CD14-positive monocyte (primary cell): ENCODE measurements around the gene KLHL25. TPM values are rescaled to one million over a fixed set of nuclear protein-coding genes. Genes with fewer than 3 reads are reported as not detected.

Source experiments
- DNase-seq, 3 donors: peaks; one replicate each; pipeline ENCODE4 v3.0.0-alpha.2; 2011 to 2022
- H2AFZ ChIP-seq: 2 replicates; pipeline ENCODE4 v1.6.0; 2012; ENCODE audit warnings: mild to moderate bottlenecking, low read depth, low read length, inconsistent platforms; ENCODE audit not compliant: insufficient read depth, poor library complexity, severe bottlenecking
- H3K27ac ChIP-seq, 2 donors: 1 replicate in 1 of 2; 2 replicates in 1 of 2; pipeline ENCODE4 v1.5.1; 2012 to 2013; ENCODE audit warnings: low read length in 2 of 2, control low read depth in 1 of 2, inconsistent platforms in 1 of 2, low read depth in 1 of 2, mild to moderate bottlenecking in 1 of 2
- H3K27me3 ChIP-seq, 2 donors: one replicate each; pipeline versions ENCODE4 v1.6.0 to v1.6.1; 2011 to 2013; ENCODE audit warnings: low read length in 2 of 2; ENCODE audit not compliant: control insufficient read depth in 2 of 2, insufficient read depth in 2 of 2
- H3K36me3 ChIP-seq, 2 donors: replicated peaks in 1 of 2; 1 replicate in 1 of 2; 2 replicates in 1 of 2; pipeline versions ENCODE4 v1.5.1 to v1.6.1; 2012 to 2013; ENCODE audit warnings: low read length in 2 of 2, control low read depth in 1 of 2, inconsistent platforms in 1 of 2, mild to moderate bottlenecking in 1 of 2; ENCODE audit not compliant: insufficient read depth in 2 of 2, control insufficient read depth in 1 of 2
- H3K4me1 ChIP-seq, 2 donors: 1 replicate in 1 of 2; 2 replicates in 1 of 2; pipeline versions ENCODE4 v1.5.1 to v1.6.1; 2012 to 2013; ENCODE audit warnings: low read length in 2 of 2, control low read depth in 1 of 2, inconsistent platforms in 1 of 2, mild to moderate bottlenecking in 1 of 2, moderate library complexity in 1 of 2; ENCODE audit not compliant: insufficient read depth in 2 of 2, control insufficient read depth in 1 of 2
- H3K4me2 ChIP-seq: replicated peaks from 2 replicates; pipeline ENCODE3; 2012; ENCODE audit warnings: low read length, moderate library complexity, mild to moderate bottlenecking; ENCODE audit not compliant: poor library complexity, severe bottlenecking; ENCODE audit errors: extremely low read depth
- H3K4me3 ChIP-seq, 3 experiments: fragments of 200-600 bp in 1 of 3; sonication (generic) in 1 of 3; replicated peaks in 1 of 3; 1 replicate in 2 of 3; 2 replicates in 1 of 3; pipeline ENCODE4 v1.5.1; 2011 to 2013; ENCODE audit warnings: low read length in 3 of 3, mild to moderate bottlenecking in 3 of 3, control low read depth in 2 of 3, low read depth in 2 of 3, inconsistent platforms in 1 of 3, moderate library complexity in 1 of 3
- H3K79me2 ChIP-seq: 2 replicates; pipeline ENCODE4 v1.6.0; 2012; ENCODE audit warnings: mild to moderate bottlenecking, control low read depth, inconsistent platforms, low read length, moderate library complexity; ENCODE audit not compliant: insufficient read depth
- H3K9ac ChIP-seq: 2 replicates; pipeline ENCODE4 v1.6.0; 2017; ENCODE audit warnings: low read length, mild to moderate bottlenecking; ENCODE audit not compliant: insufficient read depth, poor library complexity, severe bottlenecking
- H3K9me3 ChIP-seq, 2 donors: replicated peaks in 1 of 2; 1 replicate in 1 of 2; 2 replicates in 1 of 2; pipeline versions ENCODE4 v1.5.1 to v1.6.1; 2012 to 2013; ENCODE audit warnings: low read length in 2 of 2, control low read depth in 1 of 2; ENCODE audit not compliant: control insufficient read depth in 1 of 2, insufficient read depth in 1 of 2
- H4K20me1 ChIP-seq: 2 replicates; pipeline ENCODE4 v1.6.0; 2012; ENCODE audit warnings: mild to moderate bottlenecking, low read length, control low read depth, moderate library complexity; ENCODE audit not compliant: insufficient read depth
- H3K27ac Mint-ChIP-seq, 7 donors: one replicate each; pipeline ENCODE4 v1.8.0; 2020; ENCODE audit warnings: mild to moderate bottlenecking in 7 of 7, mixed read lengths in 7 of 7, moderate library complexity in 6 of 7, inconsistent platforms in 2 of 7
- H3K27me3 Mint-ChIP-seq, 3 donors: one replicate each; pipeline ENCODE4 v1.8.0; 2021 to 2022; ENCODE audit warnings: low read depth in 3 of 3, mild to moderate bottlenecking in 3 of 3, mixed read lengths in 3 of 3, moderate library complexity in 3 of 3, inconsistent platforms in 1 of 3
- H3K36me3 Mint-ChIP-seq, 2 donors: one replicate each; pipeline ENCODE4 v1.8.0; 2020; ENCODE audit warnings: mixed read lengths in 2 of 2, inconsistent platforms in 1 of 2, mild to moderate bottlenecking in 1 of 2
- H3K4me1 Mint-ChIP-seq: one replicate; pipeline ENCODE4 v1.8.0; 2020; ENCODE audit warnings: mild to moderate bottlenecking, mixed read lengths
- H3K4me3 Mint-ChIP-seq, 2 donors: one replicate each; pipeline ENCODE4 v1.8.0; 2020; ENCODE audit warnings: mild to moderate bottlenecking in 2 of 2, mixed read lengths in 2 of 2, moderate library complexity in 1 of 2
- H3K9me3 Mint-ChIP-seq, 7 donors: one replicate each; pipeline ENCODE4 v1.8.0; 2020 to 2022; ENCODE audit warnings: mixed read lengths in 7 of 7, mild to moderate bottlenecking in 6 of 7, moderate library complexity in 6 of 7, inconsistent platforms in 2 of 7
- CTCF ChIP-seq: fragments of 200-600 bp; IDR thresholded peaks from one replicate; pipeline ENCODE4 v1.8.0; 2022; ENCODE audit warnings: antibody characterized with exemption, mild to moderate bottlenecking
- WGBS: methylation state at CpG from one replicate; pipeline ENCODE4 v1.1.5; 2013; ENCODE audit warnings: missing lambda C conversion rate; ENCODE audit not compliant: insufficient coverage; 5-methylcytosine and 5-hydroxymethylcytosine counted together
- intact Hi-C, 2 donors: fragments of 100-400 bp; cut with micrococcal nuclease; formaldehyde crosslinking; loops; one replicate each; pipeline versions ENCODE4 v1.15.0 to v1.15.1; 2023
- polyA plus RNA-seq, 3 donors: library from polyadenylated mRNA; depleted of rRNA in 1 of 3; unstranded in 2 of 3; stranded (reverse) in 1 of 3; fragments of 300-500 nt in 2 of 3; fragments of >200 nt in 1 of 3; fragmentation: Illumina TruSeq in 2 of 3; gene quantifications; 1 replicate in 2 of 3; 2 replicates in 1 of 3; pipeline ENCODE4 v1.2.3, GENCODE V29; 2012 to 2021

Gene KLHL25
- polyA plus RNA-seq, 3 donors: 0.27 to 0.60 (median 0.40) TPM

- H3K4me3 Mint-ChIP-seq: no peak overlapping the region
- Histone ChIP-seq H2AFZ (no peak overlapping the region), H3K27me3 (no peaks in the 10 kb centered on the region), H3K4me1 (no peaks in the 10 kb centered on the region), H3K27ac (no peak overlapping the region), H3K36me3 (no peaks in the 10 kb centered on the region), H3K4me2 (no peak overlapping the region), H3K9ac (no peak overlapping the region), H4K20me1 (no peaks in the 10 kb centered on the region), H3K4me3 (no peak overlapping the region), H3K9me3 (no peaks in the 10 kb centered on the region), H3K79me2 (no peaks in the 10 kb centered on the region)
- 98% methylated on average over 8 of the region's 8 CpGs for WGBS
- no peak for DNase-seq
- intact Hi-C loops: no loop called here
- no peak for TF ChIP-seq CTCF
- peaks cover 0 to 3% (median under 1%) of the 10 kb centered on the region in 7 donors for H3K9me3 Mint-ChIP-seq
- peak overlapping the region in 1 of 7 donors; percentile 40 for H3K27ac Mint-ChIP-seq
- peaks cover 0 to 4% (median 0%) of the 10 kb centered on the region in 3 donors for H3K27me3 Mint-ChIP-seq
- no peaks in the 10 kb centered on the region for H3K36me3 Mint-ChIP-seq
- H3K4me1 Mint-ChIP-seq: no peaks in the 10 kb centered on the region
Observed at GRCh38 chr15:85762756-85763127, 32.0 kb downstream of the KLHL25 start.

- H3K27ac Mint-ChIP-seq: no peak overlapping the region
- H3K4me2 ChIP-seq: no peak overlapping the region
- no peak overlapping the region for H3K4me3 Mint-ChIP-seq
- WGBS: 88% methylated on average over 15 of the region's 15 CpGs
- H3K36me3 Mint-ChIP-seq: no peaks in the 10 kb centered on the region
- intact Hi-C loops: no loop called here
- H2AFZ ChIP-seq: no peak overlapping the region
- H3K79me2 ChIP-seq: no peaks in the 10 kb centered on the region
- no peak overlapping the region for H3K4me3 ChIP-seq
- H3K4me1 Mint-ChIP-seq: no peaks in the 10 kb centered on the region
- peaks cover 0 to 4% (median 0%) of the 10 kb centered on the region in 3 donors for H3K27me3 Mint-ChIP-seq
- H3K27me3 ChIP-seq: no peaks in the 10 kb centered on the region
- DNase-seq: no peak
- no peaks in the 10 kb centered on the region for H3K36me3 ChIP-seq
- H3K9me3 ChIP-seq: no peaks in the 10 kb centered on the region
- H4K20me1 ChIP-seq: no peaks in the 10 kb centered on the region
- no peak overlapping the region for H3K9ac ChIP-seq
- TF ChIP-seq CTCF: no peak
- H3K4me1 ChIP-seq: no peaks in the 10 kb centered on the region
- H3K9me3 Mint-ChIP-seq: peaks cover 0 to 2% (median 0%) of the 10 kb centered on the region in 7 donors
- H3K27ac ChIP-seq: no peak overlapping the region
Observed at GRCh38 chr15:85762039-85762755, 32.5 kb downstream of the KLHL25 start.
